ENCODE measurements around the gene RAB6C. TPM values are rescaled to one million over a fixed set of nuclear protein-coding genes. Genes with fewer than 3 reads are reported as not detected.
"Not testable (repeated sequence)": the region's sequence is repeated elsewhere in the genome, so short reads cannot be mapped to it uniquely, and the experiment has no call there.

The RAB6C gene
- total RNA-seq, 3 donors from 2014 or later (not counting 1 experiment from before 2014, with no cell fraction given): 0.09 TPM; not detected in 2

GRCh38 chr2:129935118-129935517, 44.3 kb upstream of the RAB6C start:
- WGBS (ENCODE audit: insufficient coverage): no CpG with 5 or more reads among the region's 1 CpG
- no peak overlapping the region for H3K27ac Mint-ChIP-seq
- H3K9me3 Mint-ChIP-seq: no peaks in the 10 kb centered on the region
- Histone ChIP-seq H3K9me3 (ENCODE audit: control insufficient read depth, insufficient read depth, low read length) (no peaks in the 10 kb centered on the region), H3K4me3 (ENCODE audit: low read length) (no peak overlapping the region), H3K27me3 (ENCODE audit: control insufficient read depth, insufficient read depth, low read length) (peaks cover 2% of the 10 kb centered on the region), H3K27ac (ENCODE audit: low read length) (no peak overlapping the region), H3K4me1 (ENCODE audit: control insufficient read depth, insufficient read depth, low read length) (no peaks in the 10 kb centered on the region), H3K36me3 (ENCODE audit: control insufficient read depth, insufficient read depth, low read length) (no peaks in the 10 kb centered on the region)
- ATAC-seq: no peak
- DNase-seq: no peak
- H3K36me3 Mint-ChIP-seq: no peaks in the 10 kb centered on the region
- intact Hi-C loops (cut with micrococcal nuclease): no loop called here
- no peaks in the 10 kb centered on the region for H3K4me1 Mint-ChIP-seq
- TF ChIP-seq, protein P1, sequence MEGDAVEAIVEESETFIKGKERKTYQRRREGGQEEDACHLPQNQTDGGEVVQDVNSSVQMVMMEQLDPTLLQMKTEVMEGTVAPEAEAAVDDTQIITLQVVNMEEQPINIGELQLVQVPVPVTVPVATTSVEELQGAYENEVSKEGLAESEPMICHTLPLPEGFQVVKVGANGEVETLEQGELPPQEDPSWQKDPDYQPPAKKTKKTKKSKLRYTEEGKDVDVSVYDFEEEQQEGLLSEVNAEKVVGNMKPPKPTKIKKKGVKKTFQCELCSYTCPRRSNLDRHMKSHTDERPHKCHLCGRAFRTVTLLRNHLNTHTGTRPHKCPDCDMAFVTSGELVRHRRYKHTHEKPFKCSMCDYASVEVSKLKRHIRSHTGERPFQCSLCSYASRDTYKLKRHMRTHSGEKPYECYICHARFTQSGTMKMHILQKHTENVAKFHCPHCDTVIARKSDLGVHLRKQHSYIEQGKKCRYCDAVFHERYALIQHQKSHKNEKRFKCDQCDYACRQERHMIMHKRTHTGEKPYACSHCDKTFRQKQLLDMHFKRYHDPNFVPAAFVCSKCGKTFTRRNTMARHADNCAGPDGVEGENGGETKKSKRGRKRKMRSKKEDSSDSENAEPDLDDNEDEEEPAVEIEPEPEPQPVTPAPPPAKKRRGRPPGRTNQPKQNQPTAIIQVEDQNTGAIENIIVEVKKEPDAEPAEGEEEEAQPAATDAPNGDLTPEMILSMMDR (IDR thresholded peaks at IDR 0.05): no peak
- H3K27me3 Mint-ChIP-seq (ENCODE audit: low read depth in 2 of 2): peaks cover 24 to 38% of the 10 kb centered on the region in 2 donors
- H3K4me3 Mint-ChIP-seq: no peak overlapping the region

DNA sequence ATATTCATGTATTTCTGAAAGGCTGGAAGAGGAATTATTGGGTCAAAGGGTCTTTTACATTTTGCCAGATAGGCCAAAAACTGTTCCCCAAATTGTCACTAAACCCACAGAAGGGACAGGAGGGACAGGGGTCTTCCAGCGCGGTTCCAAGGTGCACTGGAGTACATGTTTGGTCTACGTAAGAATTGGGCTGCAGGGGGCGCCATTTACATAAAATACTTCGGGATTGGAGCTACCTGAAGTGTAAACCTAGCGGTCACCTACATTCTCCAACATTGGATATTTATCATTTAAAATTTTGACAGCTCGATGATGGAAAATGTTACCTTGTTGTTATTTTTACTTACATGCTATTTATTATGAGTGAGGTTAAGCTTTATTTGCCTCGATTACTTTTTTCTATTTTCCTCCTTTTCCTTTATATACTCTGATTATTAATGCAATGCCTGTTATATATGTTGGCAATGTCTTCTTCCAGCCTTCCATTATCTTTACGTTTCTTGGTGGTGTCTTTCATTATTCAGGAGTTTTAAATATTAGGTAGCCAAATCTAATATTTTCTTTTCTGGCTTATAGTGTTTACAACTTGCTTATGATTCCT, 43.0 kb upstream of the RAB6C start:
- WGBS (ENCODE audit: insufficient coverage): 87% methylated on average over 4 of the region's 9 CpGs

DNA sequence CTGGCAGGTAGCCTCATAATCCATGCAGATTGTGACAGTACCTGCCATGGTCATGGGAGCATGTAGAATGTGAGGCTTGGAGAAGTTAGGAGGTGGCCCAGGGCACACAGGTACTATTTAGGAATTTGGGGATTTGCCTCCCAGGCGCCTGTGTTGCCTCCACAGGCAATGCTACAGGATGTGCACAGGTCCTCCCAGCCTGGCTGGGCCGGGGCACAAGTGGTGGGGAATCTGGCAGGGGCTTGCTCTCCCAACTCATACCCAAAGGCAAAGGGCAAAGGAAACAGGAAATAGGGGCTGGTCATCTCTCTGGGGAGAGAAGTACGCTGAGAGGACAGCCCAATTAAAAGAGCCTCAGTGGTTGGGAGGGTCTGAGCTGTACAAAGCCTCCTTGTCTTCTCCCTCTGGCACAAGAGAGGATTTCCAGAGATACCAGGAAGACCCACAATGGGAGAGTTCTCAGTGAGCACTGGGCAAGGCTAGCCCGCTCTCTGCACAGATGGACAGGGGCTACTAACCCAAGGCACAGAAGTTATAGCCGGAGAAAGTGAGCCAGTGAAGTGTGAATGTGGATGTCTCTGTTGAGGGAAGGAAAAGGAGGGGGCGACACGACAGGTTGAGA, 40.5 kb upstream of the RAB6C start:
- ATAC-seq; H3K36me3 ChIP-seq (ENCODE audit: control insufficient read depth, insufficient read depth, low read length); DNase-seq; H3K4me1 Mint-ChIP-seq; H3K27ac ChIP-seq (ENCODE audit: low read length); H3K9me3 Mint-ChIP-seq; H3K4me3 Mint-ChIP-seq; intact Hi-C loops (cut with micrococcal nuclease); H3K27ac Mint-ChIP-seq; H3K4me3 ChIP-seq (ENCODE audit: low read length); H3K36me3 Mint-ChIP-seq; H3K4me1 ChIP-seq (ENCODE audit: control insufficient read depth, insufficient read depth, low read length); H3K9me3 ChIP-seq (ENCODE audit: control insufficient read depth, insufficient read depth, low read length); H3K27me3 ChIP-seq (ENCODE audit: control insufficient read depth, insufficient read depth, low read length): not testable (repeated sequence)
- H3K27me3 Mint-ChIP-seq (ENCODE audit: low read depth in 2 of 2): peaks cover 13 to 27% of the 10 kb centered on the region in 2 donors
- 79% methylated on average over 7 of the region's 7 CpGs for WGBS (ENCODE audit: insufficient coverage)

More for the DNA sequence above, 43.0 kb upstream of the RAB6C start:
- no peaks in the 10 kb centered on the region for H3K4me1 Mint-ChIP-seq
- no peaks in the 10 kb centered on the region for H3K9me3 Mint-ChIP-seq
- no peaks in the 10 kb centered on the region for H3K9me3 ChIP-seq (ENCODE audit: control insufficient read depth, insufficient read depth, low read length)
- DNase-seq: peak in 1 of 2 donors; percentile 60
- H3K4me3 Mint-ChIP-seq: no peak overlapping the region
- no peak overlapping the region for H3K27ac Mint-ChIP-seq
- TF ChIP-seq, protein P1 (IDR thresholded peaks at IDR 0.05): peak; percentile 38
- no peak for ATAC-seq
- no peaks in the 10 kb centered on the region for H3K4me1 ChIP-seq (ENCODE audit: control insufficient read depth, insufficient read depth, low read length)
- peaks cover 2% of the 10 kb centered on the region for H3K27me3 ChIP-seq (ENCODE audit: control insufficient read depth, insufficient read depth, low read length)
- peaks cover 24 to 38% of the 10 kb centered on the region in 2 donors for H3K27me3 Mint-ChIP-seq (ENCODE audit: low read depth in 2 of 2)
- no peak overlapping the region for H3K27ac ChIP-seq (ENCODE audit: low read length)
- no peak overlapping the region for H3K4me3 ChIP-seq (ENCODE audit: low read length)
- intact Hi-C loops (cut with micrococcal nuclease): no loop called here
- H3K36me3 ChIP-seq (ENCODE audit: control insufficient read depth, insufficient read depth, low read length): no peaks in the 10 kb centered on the region
- no peaks in the 10 kb centered on the region for H3K36me3 Mint-ChIP-seq

- H3K36me3 Mint-ChIP-seq; H3K4me3 Mint-ChIP-seq; H3K27ac ChIP-seq (ENCODE audit: low read length); intact Hi-C loops (cut with micrococcal nuclease); H3K4me3 ChIP-seq (ENCODE audit: low read length); H3K4me1 Mint-ChIP-seq; H3K27ac Mint-ChIP-seq; DNase-seq; H3K36me3 ChIP-seq (ENCODE audit: control insufficient read depth, insufficient read depth, low read length); H3K27me3 ChIP-seq (ENCODE audit: control insufficient read depth, insufficient read depth, low read length); H3K9me3 ChIP-seq (ENCODE audit: control insufficient read depth, insufficient read depth, low read length); ATAC-seq; H3K9me3 Mint-ChIP-seq; H3K4me1 ChIP-seq (ENCODE audit: control insufficient read depth, insufficient read depth, low read length): not testable (repeated sequence)
- 62% methylated on average over 7 of the region's 8 CpGs for WGBS (ENCODE audit: insufficient coverage)
- peaks cover 7 to 36% of the 10 kb centered on the region in 2 donors for H3K27me3 Mint-ChIP-seq (ENCODE audit: low read depth in 2 of 2)
Measured at GRCh38 chr2:129943456-129943855, 36.0 kb upstream of the RAB6C start.
